Measurements from ENCODE around the gene MAN2A1.

The MAN2A1 gene

DNA sequence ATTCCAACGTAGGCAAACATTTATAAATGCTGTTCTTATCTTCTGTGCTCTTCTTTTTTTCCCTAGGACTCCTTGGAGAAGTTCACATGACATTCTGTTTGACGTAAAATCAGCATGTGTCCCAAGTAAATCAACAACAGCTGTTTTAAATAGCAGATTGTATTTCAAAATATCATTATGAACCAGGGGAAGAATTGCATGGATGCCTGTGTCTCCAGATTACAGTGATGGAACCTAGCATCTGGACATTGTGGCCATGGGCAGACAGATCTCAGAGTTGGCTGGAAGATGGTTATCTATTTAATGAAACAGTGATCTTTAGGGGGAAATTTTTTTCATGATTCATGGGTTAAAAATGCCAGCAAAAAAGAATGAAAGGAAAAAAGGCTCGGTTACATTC lies 222.0 kb downstream of the MAN2A1 start:
- Histone ChIP-seq H3K27ac (no peak overlapping the region), H3K9ac (ENCODE audit: insufficient read length) (no peak overlapping the region), H3K4me3 (no peak overlapping the region), H3K9me3 (ENCODE audit: low read depth, low read length) (no peaks in the 10 kb centered on the region), H3K36me3 (ENCODE audit: insufficient read depth, low read length) (no peaks in the 10 kb centered on the region)
- no peak for DNase-seq (ENCODE audit: low read depth, low spot score)
- TF ChIP-seq POLR2AphosphoS5 (IDR thresholded peaks at IDR 0.05; ENCODE audit: borderline replicate concordance, low read depth, low read length) (no peak), EZH2 (IDR thresholded peaks at IDR 0.05) (no peak), FOXP2 (optimal IDR thresholded peaks at IDR 0.05; ENCODE audit: control extremely low read depth, extremely low read length, insufficient read depth) (no peak)

DNA sequence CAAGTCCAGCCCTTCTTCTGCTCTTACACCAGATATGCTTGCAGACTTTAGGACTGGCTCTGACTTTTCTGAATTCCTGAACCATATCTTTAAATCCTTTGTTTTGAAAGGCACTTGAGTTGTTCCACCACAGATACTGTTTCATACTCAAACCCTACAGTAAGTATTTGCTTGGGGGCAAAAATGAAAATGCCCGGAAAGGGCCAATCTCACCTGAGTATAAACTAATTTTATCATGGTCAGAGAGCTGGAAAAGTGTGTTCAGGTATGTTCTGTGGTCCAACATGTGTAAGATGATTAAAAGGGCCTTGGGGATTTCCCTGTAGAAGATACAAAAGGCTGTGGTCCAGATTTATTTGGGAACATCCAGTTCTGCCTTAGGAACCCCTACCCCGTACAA lies 225.2 kb downstream of the MAN2A1 start:
- H3K9me3 ChIP-seq (ENCODE audit: low read depth, low read length), result no peaks in the 10 kb centered on the region
- H3K9ac ChIP-seq (ENCODE audit: insufficient read length), result no peak overlapping the region
- no peak for TF ChIP-seq EZH2 (IDR thresholded peaks at IDR 0.05)
- TF ChIP-seq POLR2AphosphoS5 (IDR thresholded peaks at IDR 0.05; ENCODE audit: borderline replicate concordance, low read depth, low read length), result no peak
- TF ChIP-seq FOXP2 (optimal IDR thresholded peaks at IDR 0.05; ENCODE audit: control extremely low read depth, extremely low read length, insufficient read depth), result no peak
- no peak overlapping the region for H3K4me3 ChIP-seq
- H3K27ac ChIP-seq, result no peak overlapping the region
- no peak for DNase-seq (ENCODE audit: low read depth, low spot score)
- H3K36me3 ChIP-seq (ENCODE audit: insufficient read depth, low read length), result no peaks in the 10 kb centered on the region

DNA sequence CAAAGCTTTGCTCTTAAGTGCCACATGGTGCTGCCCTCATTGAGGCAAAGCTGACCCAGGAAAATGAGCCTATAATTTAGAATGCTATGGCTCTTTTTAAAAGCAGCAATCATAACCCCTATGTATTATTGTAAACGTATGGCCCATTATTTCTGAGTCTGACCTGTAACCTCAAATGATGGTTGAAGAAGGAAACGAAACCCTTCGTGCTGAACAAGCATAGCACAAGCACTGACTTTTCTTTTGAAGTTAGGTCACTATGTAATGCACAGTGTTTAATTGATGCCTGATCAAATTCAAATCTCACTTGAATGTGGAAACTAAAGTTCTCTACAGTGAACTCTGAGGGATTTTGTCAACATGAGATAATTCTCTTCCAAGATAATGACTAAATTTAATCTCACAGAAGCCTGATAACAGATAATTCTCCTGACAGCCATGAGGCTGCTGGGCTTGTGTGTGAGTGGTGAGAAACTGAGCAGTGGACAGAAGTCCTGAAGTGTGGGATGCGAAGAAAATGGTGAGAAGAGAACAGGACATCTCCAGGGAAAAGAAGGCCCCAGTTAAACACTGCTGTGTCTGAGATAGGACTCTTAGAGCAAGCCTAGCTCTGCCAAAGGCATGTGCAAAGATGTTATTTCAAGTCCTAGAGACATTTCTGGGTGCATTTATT lies 226.9 kb downstream of the MAN2A1 start:
- Histone ChIP-seq H3K9me3 (ENCODE audit: low read depth, low read length) (no peaks in the 10 kb centered on the region), H3K9ac (ENCODE audit: insufficient read length) (no peak overlapping the region), H3K4me3 (no peak overlapping the region), H3K36me3 (ENCODE audit: insufficient read depth, low read length) (no peaks in the 10 kb centered on the region), H3K27ac (no peak overlapping the region)
- TF ChIP-seq EZH2 (IDR thresholded peaks at IDR 0.05) (no peak), POLR2AphosphoS5 (IDR thresholded peaks at IDR 0.05; ENCODE audit: borderline replicate concordance, low read depth, low read length) (no peak), FOXP2 (optimal IDR thresholded peaks at IDR 0.05; ENCODE audit: control extremely low read depth, extremely low read length, insufficient read depth) (no peak)
- DNase-seq (ENCODE audit: low read depth, low spot score), result no peak

All from SK-N-MC (cell line).